Neuronal stem cell (in vitro differentiated cells): ENCODE measurements around the gene RNU1-2.
"Not testable (repeated sequence)": the region's sequence is repeated elsewhere in the genome, so short reads cannot be mapped to it uniquely, and the experiment has no call there.

Experiments used
- DNase-seq: peaks from one replicate; pipeline ENCODE4 v3.0.0-alpha.2; 2013; ENCODE audit warnings: low spot score
- H2AFZ ChIP-seq: one replicate; pipeline ENCODE4 v1.6.1; 2013; ENCODE audit warnings: mild to moderate bottlenecking, low read length, inconsistent platforms
- H2AK5ac ChIP-seq: 2 replicates; pipeline ENCODE4 v1.6.1; 2013; ENCODE audit warnings: low read depth, mild to moderate bottlenecking, inconsistent platforms, low read length, moderate library complexity, mixed read lengths
- H2BK120ac ChIP-seq: 2 replicates; pipeline ENCODE4 v1.6.1; 2013; ENCODE audit warnings: low read depth, mild to moderate bottlenecking, inconsistent platforms, low read length, moderate library complexity, mixed read lengths
- H2BK12ac ChIP-seq: one replicate; pipeline ENCODE4 v1.6.1; 2013; ENCODE audit warnings: low read length, inconsistent platforms
- H2BK15ac ChIP-seq: 2 replicates; pipeline ENCODE4 v1.6.1; 2013; ENCODE audit warnings: mild to moderate bottlenecking, low read length, inconsistent platforms, mixed read lengths
- H2BK5ac ChIP-seq: one replicate; pipeline ENCODE4 v1.6.1; 2013; ENCODE audit warnings: inconsistent platforms, mild to moderate bottlenecking, low read length, moderate library complexity
- H3K14ac ChIP-seq: one replicate; pipeline ENCODE4 v1.6.1; 2013; ENCODE audit warnings: low read length, inconsistent platforms
- H3K18ac ChIP-seq: 2 replicates; pipeline ENCODE4 v1.6.1; 2013; ENCODE audit warnings: low read length, inconsistent platforms
- H3K23ac ChIP-seq: 2 replicates; pipeline ENCODE4 v1.6.1; 2013; ENCODE audit warnings: low read depth, mild to moderate bottlenecking, mixed read lengths, low read length, inconsistent platforms; ENCODE audit not compliant: poor library complexity
- H3K27ac ChIP-seq: replicated peaks from 3 replicates; pipeline ENCODE4 v1.5.1; 2013; ENCODE audit warnings: low read length, inconsistent platforms
- H3K27me3 ChIP-seq, 3 experiments: 2 replicates each; pipeline ENCODE4 v1.6.1; 2013; ENCODE audit warnings: low read length in 3 of 3, mild to moderate bottlenecking in 2 of 3, inconsistent platforms in 1 of 3, low read depth in 1 of 3, mixed read lengths in 1 of 3, moderate library complexity in 1 of 3; ENCODE audit not compliant: control insufficient read depth in 3 of 3, insufficient read depth in 3 of 3
- H3K36me3 ChIP-seq, 2 donors: replicated peaks in 1 of 2; 2 replicates each; pipeline ENCODE4 v1.6.1; 2013; ENCODE audit warnings: low read length in 2 of 2; ENCODE audit not compliant: control insufficient read depth in 2 of 2, insufficient read depth in 2 of 2
- H3K4ac ChIP-seq: 2 replicates; pipeline ENCODE4 v1.6.1; 2013; ENCODE audit warnings: inconsistent platforms, mild to moderate bottlenecking, low read length, moderate library complexity
- H3K4me1 ChIP-seq, 2 donors: 1 replicate in 1 of 2; 2 replicates in 1 of 2; pipeline ENCODE4 v1.6.1; 2013; ENCODE audit warnings: low read length in 2 of 2, low read depth in 1 of 2; ENCODE audit not compliant: control insufficient read depth in 2 of 2, insufficient read depth in 1 of 2
- H3K4me2 ChIP-seq: one replicate; pipeline ENCODE4 v1.6.1; 2013; ENCODE audit warnings: mild to moderate bottlenecking, low read length, inconsistent platforms; ENCODE audit not compliant: insufficient read depth, poor library complexity, severe bottlenecking
- H3K4me3 ChIP-seq, 2 donors: 2 replicates each; pipeline ENCODE4 v1.5.1; 2013; ENCODE audit warnings: low read length in 2 of 2, mild to moderate bottlenecking in 2 of 2, inconsistent platforms in 1 of 2, moderate library complexity in 1 of 2
- H3K79me1 ChIP-seq: one replicate; pipeline ENCODE4 v1.6.1; 2013; ENCODE audit warnings: low read depth, mild to moderate bottlenecking, inconsistent platforms, low read length, moderate library complexity
- H3K9ac ChIP-seq: one replicate; pipeline ENCODE4 v1.6.1; 2013; ENCODE audit warnings: mild to moderate bottlenecking, low read depth, low read length, inconsistent platforms; ENCODE audit not compliant: poor library complexity
- H3K9me3 ChIP-seq, 2 donors: replicated peaks in 1 of 2; 2 replicates each; pipeline versions ENCODE3 to v1.6.1; 2013; ENCODE audit warnings: low read length in 2 of 2, mild to moderate bottlenecking in 2 of 2, inconsistent platforms in 1 of 2, low read depth in 1 of 2, mixed read lengths in 1 of 2, moderate library complexity in 1 of 2; ENCODE audit not compliant: control insufficient read depth in 2 of 2, insufficient read depth in 1 of 2
- H4K8ac ChIP-seq: one replicate; pipeline ENCODE4 v1.6.1; 2013; ENCODE audit warnings: low read depth, mild to moderate bottlenecking, inconsistent platforms, low read length, moderate library complexity
- H4K91ac ChIP-seq: one replicate; pipeline ENCODE4 v1.6.1; 2013; ENCODE audit warnings: low read length, low read depth, mild to moderate bottlenecking, inconsistent platforms; ENCODE audit not compliant: poor library complexity
- WGBS, 2 donors: extraction: QIAGEN DNeasy Blood & Tissue Kit; methylation state at CpG; one replicate each; pipeline ENCODE4 v1.1.7; 2013; ENCODE audit warnings: missing lambda C conversion rate in 2 of 2, mixed read lengths in 1 of 2; ENCODE audit not compliant: insufficient read length in 2 of 2, insufficient replicate concordance in 1 of 2; ENCODE audit errors: extremely low coverage in 2 of 2; 5-methylcytosine and 5-hydroxymethylcytosine counted together

The RNU1-2 gene

GRCh38 chr1:16861832-16862245 is 33.9 kb upstream of the RNU1-2 start:
- not testable (repeated sequence) for H3K14ac ChIP-seq, H3K9me3 ChIP-seq, H3K27me3 ChIP-seq, H3K4ac ChIP-seq, H4K8ac ChIP-seq, H2BK120ac ChIP-seq, H3K4me3 ChIP-seq, H4K91ac ChIP-seq, H2AK5ac ChIP-seq, H3K18ac ChIP-seq, H3K4me2 ChIP-seq, H2AFZ ChIP-seq, H2BK15ac ChIP-seq, H3K36me3 ChIP-seq, H3K23ac ChIP-seq, H3K4me1 ChIP-seq, H2BK5ac ChIP-seq, H3K27ac ChIP-seq, H3K79me1 ChIP-seq, H2BK12ac ChIP-seq, H3K9ac ChIP-seq
- peak; percentile 29 for DNase-seq
- no CpG with 5 or more reads among the region's 16 CpGs for WGBS, 2 donors

DNA sequence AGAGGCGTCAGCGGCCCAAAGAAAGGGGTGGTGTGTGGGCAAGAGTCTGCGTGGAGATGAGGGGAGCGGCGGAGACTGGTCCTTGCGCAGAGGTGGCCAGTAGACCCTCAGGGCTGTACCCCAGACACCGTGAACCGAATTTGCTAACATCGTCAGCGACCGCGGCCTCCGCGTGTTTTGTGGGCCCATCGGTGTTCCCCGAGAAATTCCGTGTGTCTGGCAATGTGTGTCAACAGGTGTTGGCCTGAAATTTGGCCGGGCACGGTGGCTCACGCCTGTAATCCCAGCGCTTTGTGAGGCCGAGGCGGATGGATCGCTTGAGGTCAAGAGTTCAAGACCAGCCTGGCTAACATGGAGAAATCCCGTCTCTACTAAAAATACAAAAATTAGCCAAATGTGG is 33.4 kb upstream of the RNU1-2 start:
- whole genome bisulfite sequencing, 2 donors: no CpG with 5 or more reads among the region's 25 CpGs
- H3K27me3 ChIP-seq: not testable (repeated sequence)

DNA sequence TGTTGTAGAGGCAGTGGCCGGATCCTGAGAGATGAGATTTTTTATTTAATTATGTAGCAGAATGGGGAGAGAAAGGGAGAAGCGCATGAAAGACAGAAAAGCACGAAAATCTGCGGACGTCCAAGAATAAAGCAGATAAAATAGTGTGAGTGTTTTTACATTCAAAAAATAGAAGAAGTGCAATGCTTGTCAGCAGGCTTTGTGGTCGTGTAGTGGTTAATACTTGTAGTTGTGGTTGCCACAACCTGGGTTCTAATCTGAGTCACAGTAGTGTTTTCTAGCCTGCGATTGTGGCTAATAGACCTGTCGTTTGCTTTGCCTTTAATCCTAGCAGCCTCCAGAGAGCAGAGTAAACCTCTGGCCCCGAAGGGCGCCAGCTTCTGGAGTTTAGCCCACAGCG is 32.8 kb upstream of the RNU1-2 start:
- H2BK15ac ChIP-seq, H3K4me2 ChIP-seq, H2BK120ac ChIP-seq, H2AFZ ChIP-seq, H3K4me1 ChIP-seq, H3K79me1 ChIP-seq, H2BK5ac ChIP-seq, H3K4me3 ChIP-seq, H3K14ac ChIP-seq, H4K91ac ChIP-seq, H3K36me3 ChIP-seq, H2AK5ac ChIP-seq, H3K9me3 ChIP-seq, H2BK12ac ChIP-seq, DNase-seq, H3K4ac ChIP-seq, H3K23ac ChIP-seq, H3K18ac ChIP-seq, H3K27ac ChIP-seq, H3K27me3 ChIP-seq, H3K9ac ChIP-seq, H4K8ac ChIP-seq: not testable (repeated sequence)
- WGBS, 2 donors: 100% methylated on average over 1 of the region's 11 CpGs; no CpG with 5 or more reads in 1 of the 2 donors

More for the DNA sequence above, 33.4 kb upstream of the RNU1-2 start:
- H2BK12ac ChIP-seq, H3K4me2 ChIP-seq, H3K36me3 ChIP-seq, H2BK120ac ChIP-seq, H4K91ac ChIP-seq, H3K14ac ChIP-seq, H3K18ac ChIP-seq, H4K8ac ChIP-seq, H3K4me3 ChIP-seq, DNase-seq, H3K27ac ChIP-seq, H2BK15ac ChIP-seq, H3K9me3 ChIP-seq, H2AK5ac ChIP-seq, H3K23ac ChIP-seq, H2AFZ ChIP-seq, H3K79me1 ChIP-seq, H3K9ac ChIP-seq, H2BK5ac ChIP-seq, H3K4ac ChIP-seq, H3K4me1 ChIP-seq: not testable (repeated sequence)

DNA sequence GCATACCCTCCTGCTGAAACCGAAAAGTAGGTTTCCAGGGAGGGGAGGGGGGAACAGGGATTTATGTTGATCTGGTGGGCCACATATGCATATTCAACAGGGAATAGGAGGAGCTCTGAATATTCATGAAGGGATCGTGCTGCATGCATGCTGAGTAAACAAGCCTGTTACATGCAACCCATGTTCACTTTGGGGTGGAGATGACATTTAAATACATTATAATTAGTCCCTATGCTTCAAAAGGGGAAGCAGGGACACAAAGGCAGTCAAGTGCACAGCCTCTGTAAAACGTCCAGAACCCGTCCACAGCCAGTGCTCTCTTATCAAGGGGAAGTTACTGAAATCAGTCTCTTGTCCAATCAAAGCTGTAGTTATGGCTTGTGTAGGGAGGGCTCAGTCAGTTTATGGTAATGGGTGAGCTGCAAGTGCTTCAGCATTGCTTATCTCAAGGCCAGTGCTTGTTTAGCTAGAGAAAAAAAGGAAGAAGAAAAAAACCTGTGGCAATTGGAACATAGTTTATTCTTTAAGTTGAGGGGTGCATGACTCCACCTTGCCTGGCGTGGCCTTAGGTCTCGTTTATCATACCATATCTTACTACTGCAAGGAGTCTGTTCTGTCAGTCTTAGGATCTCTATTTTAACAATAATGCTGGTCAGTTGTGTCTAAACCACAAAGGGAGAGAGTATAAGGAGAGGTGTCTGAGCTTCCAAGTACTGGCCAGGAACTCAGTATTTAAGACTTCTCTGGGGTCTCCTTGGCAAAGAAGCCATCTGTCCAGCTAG is 28.7 kb upstream of the RNU1-2 start:
- not testable (repeated sequence) for H2BK15ac ChIP-seq, H2BK12ac ChIP-seq, H2AFZ ChIP-seq, H2BK5ac ChIP-seq, H3K18ac ChIP-seq, H3K4me3 ChIP-seq, H3K9ac ChIP-seq, H2BK120ac ChIP-seq, DNase-seq, H3K4me2 ChIP-seq, H3K14ac ChIP-seq, H3K23ac ChIP-seq, H3K9me3 ChIP-seq, H3K27ac ChIP-seq, H3K27me3 ChIP-seq, H3K4ac ChIP-seq, H3K4me1 ChIP-seq, H3K36me3 ChIP-seq, H3K79me1 ChIP-seq, H4K8ac ChIP-seq, H2AK5ac ChIP-seq, H4K91ac ChIP-seq
- no CpG with 5 or more reads among the region's 6 CpGs for WGBS, 2 donors
